ENCODE data around the gene ACTRT3.
A peak's percentile ranks its signal among the peaks of the same experiment; 100 is the strongest.

The ACTRT3 gene

GRCh38 chr3:169787120-169787519, 17.8 kb upstream of the ACTRT3 start:
- no peak for TF ChIP-seq CTCF (IDR thresholded peaks at IDR 0.05; ENCODE audit: low read depth, low read length)
- no peak for DNase-seq (ENCODE audit: extremely low read depth, low read depth)

- no peak for DNase-seq (ENCODE audit: extremely low read depth, low read depth)
- TF ChIP-seq CTCF (IDR thresholded peaks at IDR 0.05; ENCODE audit: low read depth, low read length) = no peak
These were observed 12.0 kb upstream of the ACTRT3 start for GRCh38 chr3:169781209-169781855.

GRCh38 chr3:169780742-169781141, 11.4 kb upstream of the ACTRT3 start:
- no peak for TF ChIP-seq CTCF (IDR thresholded peaks at IDR 0.05; ENCODE audit: low read depth, low read length)
- no peak for DNase-seq (ENCODE audit: extremely low read depth, low read depth)

- DNase-seq (ENCODE audit: extremely low read depth, low read depth) = no peak
- TF ChIP-seq CTCF (IDR thresholded peaks at IDR 0.05; ENCODE audit: low read depth, low read length) = no peak
These were observed 8.5 kb upstream of the ACTRT3 start for GRCh38 chr3:169777822-169778221.

- TF ChIP-seq CTCF (IDR thresholded peaks at IDR 0.05; ENCODE audit: low read depth, low read length) = no peak
- no peak for DNase-seq (ENCODE audit: extremely low read depth, low read depth)
These were observed 4.8 kb upstream of the ACTRT3 start for GRCh38 chr3:169774186-169774585.

GRCh38 chr3:169772897-169773816, 3.8 kb upstream of the ACTRT3 start, which contains the start of gene MYNN:
Gene MYNN (plus strand): TSS chr3:169773396. CDS start chr3:169774296, 900 bp downstream.
- DNase-seq (ENCODE audit: extremely low read depth, low read depth) = peak; percentile 69
- TF ChIP-seq CTCF (IDR thresholded peaks at IDR 0.05; ENCODE audit: low read depth, low read length) = 0 out of 2 replicates have a peak, but pooled peaks have one; percentile 10

Measured in AG09319 (cell line).